ENCODE results near the gene IFNA14. TPM values are rescaled to one million over a fixed set of nuclear protein-coding genes. Genes with fewer than 3 reads are reported as not detected.

Gene IFNA14
- total and polyA plus RNA-seq, 9 donors: not detected

DNA sequence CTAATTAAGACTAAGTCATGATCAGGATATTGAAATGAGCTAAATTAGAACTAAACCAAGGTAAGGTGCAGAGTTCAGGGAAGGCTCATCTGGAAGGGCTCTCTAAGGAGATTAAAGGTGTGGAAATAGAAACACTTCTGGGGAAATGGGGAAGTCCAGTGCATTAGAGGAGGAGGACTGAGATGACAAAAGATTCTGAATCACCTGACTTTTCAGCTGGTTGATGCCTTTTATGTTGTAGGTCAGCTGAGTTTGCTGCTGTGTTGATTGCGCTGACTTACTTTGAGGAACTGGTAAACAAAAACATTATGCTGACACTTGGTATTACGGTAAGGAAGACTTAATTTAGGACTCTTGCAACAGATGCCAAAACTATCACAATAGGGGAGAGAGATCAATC lies 41.5 kb upstream of the IFNA14 start:
- 36 to 75% (median 57%) methylated on average over 2 of the region's 2 CpGs for WGBS, 3 donors
- no peak for DNase-seq
- H3K36me3 ChIP-seq: no peaks in the 10 kb centered on the region
- no peaks in the 10 kb centered on the region for H3K27me3 ChIP-seq
- TF ChIP-seq, protein P1, sequence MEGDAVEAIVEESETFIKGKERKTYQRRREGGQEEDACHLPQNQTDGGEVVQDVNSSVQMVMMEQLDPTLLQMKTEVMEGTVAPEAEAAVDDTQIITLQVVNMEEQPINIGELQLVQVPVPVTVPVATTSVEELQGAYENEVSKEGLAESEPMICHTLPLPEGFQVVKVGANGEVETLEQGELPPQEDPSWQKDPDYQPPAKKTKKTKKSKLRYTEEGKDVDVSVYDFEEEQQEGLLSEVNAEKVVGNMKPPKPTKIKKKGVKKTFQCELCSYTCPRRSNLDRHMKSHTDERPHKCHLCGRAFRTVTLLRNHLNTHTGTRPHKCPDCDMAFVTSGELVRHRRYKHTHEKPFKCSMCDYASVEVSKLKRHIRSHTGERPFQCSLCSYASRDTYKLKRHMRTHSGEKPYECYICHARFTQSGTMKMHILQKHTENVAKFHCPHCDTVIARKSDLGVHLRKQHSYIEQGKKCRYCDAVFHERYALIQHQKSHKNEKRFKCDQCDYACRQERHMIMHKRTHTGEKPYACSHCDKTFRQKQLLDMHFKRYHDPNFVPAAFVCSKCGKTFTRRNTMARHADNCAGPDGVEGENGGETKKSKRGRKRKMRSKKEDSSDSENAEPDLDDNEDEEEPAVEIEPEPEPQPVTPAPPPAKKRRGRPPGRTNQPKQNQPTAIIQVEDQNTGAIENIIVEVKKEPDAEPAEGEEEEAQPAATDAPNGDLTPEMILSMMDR (IDR thresholded peaks at IDR 0.05): no peak
- no peak for TF ChIP-seq EP300 (IDR thresholded peaks at IDR 0.05)
- TF ChIP-seq POLR2A (IDR thresholded peaks at IDR 0.05): no peak
- no peak overlapping the region for H3K27ac ChIP-seq
- no peak overlapping the region for H3K4me3 ChIP-seq
- no peaks in the 10 kb centered on the region for H3K9me3 ChIP-seq
- intact Hi-C loops (cut with DNase I): no loop called here
- no peaks in the 10 kb centered on the region for H3K4me1 ChIP-seq (ENCODE audit: insufficient read depth)

DNA sequence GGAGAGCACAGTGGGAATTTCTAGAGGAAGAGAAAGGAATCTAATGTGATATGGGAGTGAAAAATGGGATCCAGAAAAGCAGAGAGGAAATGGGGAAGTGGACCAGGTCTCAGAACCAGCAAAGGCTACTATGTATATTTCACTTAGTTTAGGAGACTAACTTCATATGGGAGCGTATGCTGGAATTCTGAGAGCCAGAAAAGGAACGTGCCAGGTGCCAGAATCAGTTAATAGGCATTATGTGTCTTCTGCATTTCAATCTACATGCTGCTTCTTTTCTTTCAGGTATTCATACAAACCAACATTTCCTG lies 28.5 kb upstream of the IFNA14 start:
- WGBS, 3 donors: 29 to 44% (median 42%) methylated on average over 2 of the region's 2 CpGs
- H3K27me3 ChIP-seq: no peaks in the 10 kb centered on the region
- no peak for DNase-seq
- H3K36me3 ChIP-seq: no peaks in the 10 kb centered on the region
- intact Hi-C loops (cut with DNase I): no loop called here
- H3K27ac ChIP-seq: no peak overlapping the region
- H3K4me1 ChIP-seq (ENCODE audit: insufficient read depth): no peaks in the 10 kb centered on the region
- H3K9me3 ChIP-seq: no peaks in the 10 kb centered on the region
- TF ChIP-seq, protein P1 (IDR thresholded peaks at IDR 0.05): no peak
- TF ChIP-seq POLR2A (IDR thresholded peaks at IDR 0.05): no peak
- no peak for TF ChIP-seq EP300 (IDR thresholded peaks at IDR 0.05)
- no peak overlapping the region for H3K4me3 ChIP-seq

DNA sequence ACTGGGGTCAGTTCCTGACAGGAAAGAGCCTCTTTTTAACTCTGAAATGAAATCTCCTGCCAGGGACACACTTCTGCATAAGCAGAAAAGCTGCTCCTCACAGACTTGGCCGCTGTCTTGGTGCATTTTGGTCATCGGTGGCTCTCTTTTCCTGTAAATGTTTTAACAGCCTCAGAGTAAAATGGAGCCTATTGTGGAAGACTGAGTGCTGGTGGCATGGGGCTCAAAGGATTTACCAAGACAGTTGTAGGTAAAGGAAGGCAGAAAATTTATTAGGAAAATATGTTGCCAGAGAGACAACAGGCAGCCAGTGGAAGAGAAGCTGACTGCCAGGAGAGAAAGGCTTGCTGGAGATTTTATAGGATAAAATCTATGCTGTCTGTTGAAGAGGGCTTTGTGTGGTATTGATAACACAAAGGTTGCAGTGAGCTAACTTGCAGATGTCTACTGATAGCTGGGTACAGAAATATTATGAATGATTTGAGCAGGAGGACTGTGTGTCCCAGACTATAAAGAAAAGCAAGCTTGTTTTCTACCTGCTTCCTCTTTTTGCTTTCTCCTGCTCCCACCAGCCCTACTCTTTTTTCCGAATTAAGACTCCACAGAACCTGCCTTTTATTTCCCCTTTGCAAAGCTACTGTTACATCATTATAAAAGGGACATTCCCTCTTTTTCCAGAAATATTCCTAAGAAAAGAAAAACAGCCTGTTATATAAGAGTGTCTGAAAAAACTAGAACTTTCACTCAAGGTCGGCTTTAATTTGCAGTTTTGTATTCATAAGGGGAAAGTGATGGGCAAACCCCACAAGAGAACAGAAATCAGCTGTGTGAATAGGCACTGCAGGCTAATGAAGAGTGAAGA lies 27.9 kb upstream of the IFNA14 start:
- TF ChIP-seq, protein P1 (IDR thresholded peaks at IDR 0.05): no peak
- TF ChIP-seq POLR2A (IDR thresholded peaks at IDR 0.05) (no peak), EP300 (IDR thresholded peaks at IDR 0.05) (no peak)
- H3K4me1 ChIP-seq (ENCODE audit: insufficient read depth): no peaks in the 10 kb centered on the region
- no peak for DNase-seq
- H3K27ac ChIP-seq: no peak overlapping the region
- H3K27me3 ChIP-seq: no peaks in the 10 kb centered on the region
- no peaks in the 10 kb centered on the region for H3K36me3 ChIP-seq
- intact Hi-C loops (cut with DNase I): no loop called here
- 17 to 25% (median 20%) methylated on average over 4 of the region's 4 CpGs for WGBS, 3 donors
- H3K4me3 ChIP-seq: no peak overlapping the region
- H3K9me3 ChIP-seq: no peaks in the 10 kb centered on the region

DNA sequence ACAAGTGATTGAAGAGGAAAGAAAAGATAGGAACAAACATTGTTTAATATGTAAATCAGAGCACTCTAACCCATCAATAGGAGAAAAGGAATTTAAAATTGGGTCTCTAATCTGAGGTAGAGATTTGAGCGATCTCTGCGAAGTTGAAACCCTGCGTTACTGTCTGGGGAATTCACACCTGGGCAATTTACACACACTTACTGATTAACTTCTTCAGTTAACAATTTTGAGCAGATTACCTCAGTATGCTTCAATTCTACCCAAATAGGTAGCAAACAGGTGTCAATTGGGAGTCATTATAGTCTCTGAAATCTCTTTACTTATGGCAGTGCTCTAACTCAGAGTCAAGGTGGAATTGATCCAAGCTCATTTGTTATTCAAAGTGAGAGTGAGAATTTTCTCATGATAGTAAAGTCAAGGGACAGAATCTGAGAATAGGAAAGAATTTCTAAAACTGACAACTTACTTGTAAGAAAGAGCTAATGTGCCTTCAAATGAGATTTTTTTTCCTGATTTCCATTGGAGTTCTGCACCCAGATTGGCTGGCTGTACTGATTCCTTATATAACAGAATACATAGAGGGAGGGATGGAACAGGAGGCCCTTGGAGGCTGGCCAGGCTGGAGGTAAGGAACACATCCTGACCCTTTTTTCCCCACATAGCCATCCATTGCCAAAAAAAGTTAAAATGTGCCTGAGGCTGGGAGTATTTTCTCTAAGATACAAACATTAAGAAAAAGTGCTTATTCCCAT lies 27.1 kb upstream of the IFNA14 start:
- TF ChIP-seq, protein P1 (IDR thresholded peaks at IDR 0.05): no peak
- no peak for TF ChIP-seq POLR2A (IDR thresholded peaks at IDR 0.05)
- no peak for TF ChIP-seq EP300 (IDR thresholded peaks at IDR 0.05)
- Histone ChIP-seq H3K27ac (no peak overlapping the region), H3K27me3 (no peaks in the 10 kb centered on the region), H3K4me3 (no peak overlapping the region), H3K4me1 (ENCODE audit: insufficient read depth) (no peaks in the 10 kb centered on the region), H3K36me3 (no peaks in the 10 kb centered on the region), H3K9me3 (no peaks in the 10 kb centered on the region)
- intact Hi-C loops (cut with DNase I): no loop called here
- DNase-seq: no peak
- WGBS, 3 donors: 20 to 47% (median 32%) methylated on average over 3 of the region's 3 CpGs
